B cell (primary cell): ENCODE results near the gene ADGRV1. TPM values are rescaled to one million over a fixed set of nuclear protein-coding genes. Genes with fewer than 3 reads are reported as not detected.

Experiments
- ATAC-seq: fragments of 200-7000 bp; cut with Tn5 transposase; one replicate; pipeline ENCODE4 v1.10.0; 2021; ENCODE audit warnings: low read depth, mild to moderate bottlenecking, moderate number of reproducible peaks, moderate library complexity
- CTCF ChIA-PET: fragments of 350-600 bp; sonication (Branson Sonifier 250); formaldehyde crosslinking; loops from one replicate; lab custom pipeline; 2021; ENCODE audit warnings: antibody characterized with exemption, inconsistent platforms; lab: Charles Lee
- POLR2A ChIA-PET: fragments of 350-600 bp; sonication (Branson Sonifier 250); formaldehyde crosslinking; loops from one replicate; lab custom pipeline; 2021; ENCODE audit warnings: antibody characterized with exemption; lab: Charles Lee
- DNase-seq: peaks from one replicate; pipeline ENCODE4 v3.0.0; 2013
- H2AFZ ChIP-seq: 2 replicates; pipeline ENCODE4 v1.6.1; 2012; ENCODE audit warnings: mild to moderate bottlenecking, low read depth, low read length; ENCODE audit not compliant: insufficient read depth, poor library complexity, severe bottlenecking
- H3K27ac ChIP-seq, 2 donors: 1 replicate in 1 of 2; 2 replicates in 1 of 2; pipeline ENCODE4 v1.5.1; 2012 to 2013; ENCODE audit warnings: low read length in 2 of 2, mild to moderate bottlenecking in 2 of 2, moderate library complexity in 1 of 2
- H3K27me3 ChIP-seq, 4 experiments: fragments of 200-600 bp in 1 of 4; sonication (generic) in 1 of 4; replicated peaks in 1 of 4; 1 replicate in 2 of 4; 2 replicates in 2 of 4; pipeline versions ENCODE4 v1.6.1 to v1.7.0; 2013 to 2016; ENCODE audit warnings: low read length in 3 of 4, mild to moderate bottlenecking in 2 of 4, mixed read lengths in 1 of 4, moderate library complexity in 1 of 4; ENCODE audit not compliant: insufficient read depth in 4 of 4, control insufficient read depth in 3 of 4; ENCODE audit errors: control extremely low read depth in 1 of 4
- H3K36me3 ChIP-seq, 2 experiments: replicated peaks in 1 of 2; 1 replicate in 1 of 2; 2 replicates in 1 of 2; pipeline versions ENCODE4 v1.6.1 to v1.7.1; 2013; ENCODE audit warnings: low read length in 1 of 2; ENCODE audit not compliant: insufficient read depth in 2 of 2, control insufficient read depth in 1 of 2; ENCODE audit errors: control extremely low read depth in 1 of 2, extremely low read depth in 1 of 2
- H3K4me1 ChIP-seq, 2 donors: fragments of 200-600 bp in 1 of 2; sonication (generic) in 1 of 2; 1 replicate in 1 of 2; 2 replicates in 1 of 2; pipeline versions ENCODE4 v1.5.1 to v1.6.1; 2013 to 2017; ENCODE audit warnings: low read length in 2 of 2; ENCODE audit not compliant: control insufficient read depth in 2 of 2, insufficient read depth in 2 of 2
- H3K4me2 ChIP-seq: replicated peaks from 2 replicates; pipeline ENCODE3; 2012; ENCODE audit warnings: mild to moderate bottlenecking, low read depth, low read length; ENCODE audit not compliant: poor library complexity, severe bottlenecking
- H3K4me3 ChIP-seq, 5 experiments: fragments of 200-600 bp in 1 of 5; sonication (generic) in 1 of 5; 1 replicate in 3 of 5; 2 replicates in 2 of 5; pipeline versions ENCODE4 v1.5.1 to v1.7.0; 2011 to 2016; ENCODE audit warnings: low read length in 4 of 5, mild to moderate bottlenecking in 4 of 5, low read depth in 2 of 5, control low read depth in 1 of 5, moderate library complexity in 1 of 5; ENCODE audit not compliant: insufficient read depth in 1 of 5; ENCODE audit errors: control extremely low read depth in 1 of 5, extremely low read depth in 1 of 5
- H3K79me2 ChIP-seq: fragments of 200-600 bp; sonication (generic); one replicate; pipeline ENCODE4 v1.6.0; 2016; ENCODE audit warnings: low read length; ENCODE audit not compliant: control insufficient read depth, insufficient read depth
- H3K9ac ChIP-seq: fragments of 200-600 bp; sonication (generic); 2 replicates; pipeline ENCODE4 v1.6.1; 2017; ENCODE audit warnings: mild to moderate bottlenecking, low read length, moderate library complexity
- H3K9me3 ChIP-seq, 3 donors: one replicate each; pipeline versions ENCODE4 v1.6.1 to v1.7.1; 2013; ENCODE audit warnings: low read length in 2 of 3; ENCODE audit not compliant: control insufficient read depth in 2 of 3, insufficient read depth in 1 of 3; ENCODE audit errors: control extremely low read depth in 1 of 3
- H4K20me1 ChIP-seq: 2 replicates; pipeline ENCODE4 v1.6.0; 2012; ENCODE audit warnings: mild to moderate bottlenecking, low read length; ENCODE audit not compliant: insufficient read depth, control insufficient read depth, poor library complexity, severe bottlenecking
- H3K27ac Mint-ChIP-seq: one replicate; pipeline ENCODE4 v1.8.0; 2021; ENCODE audit warnings: mixed read lengths
- H3K27me3 Mint-ChIP-seq: one replicate; pipeline ENCODE4 v1.8.0; 2021; ENCODE audit warnings: mixed read lengths
- H3K4me1 Mint-ChIP-seq: one replicate; pipeline ENCODE4 v1.8.0; 2021; ENCODE audit warnings: mixed read lengths
- H3K4me3 Mint-ChIP-seq: one replicate; pipeline ENCODE4 v1.8.0; 2021; ENCODE audit warnings: mixed read lengths
- H3K9me3 Mint-ChIP-seq: one replicate; pipeline ENCODE4 v1.8.0; 2022; ENCODE audit warnings: mixed read lengths; ENCODE audit not compliant: insufficient read depth
- CTCF ChIP-seq: fragments of 200-600 bp; IDR thresholded peaks from one replicate; pipeline ENCODE4 v1.8.0; 2022; ENCODE audit warnings: antibody characterized with exemption, mild to moderate bottlenecking
- EZH2 ChIP-seq: IDR thresholded peaks from 2 replicates; pipeline ENCODE4 v1.6.1; 2012; ENCODE audit warnings: borderline replicate concordance, low read depth, mild to moderate bottlenecking, moderate library complexity, low read length; ENCODE audit not compliant: insufficient read depth, poor library complexity, severe bottlenecking
- WGBS: methylation state at CpG from one replicate; pipeline ENCODE4 v1.1.5; 2013; ENCODE audit warnings: missing lambda C conversion rate; ENCODE audit not compliant: insufficient coverage; 5-methylcytosine and 5-hydroxymethylcytosine counted together
- intact Hi-C: fragments of 100-400 bp; cut with micrococcal nuclease; formaldehyde crosslinking; loops from one replicate; pipeline ENCODE4 v1.10.0; 2022
- polyA minus RNA-seq: library from RNA; depleted of rRNA, polyadenylated mRNA; stranded (reverse); fragments of >200 nt; gene quantifications from 2 replicates; pipeline ENCODE4 v1.2.3, GENCODE V29; 2012
- polyA plus RNA-seq: library from polyadenylated mRNA; depleted of rRNA; stranded (reverse); fragments of >200 nt; gene quantifications from 2 replicates; pipeline ENCODE4 v1.2.3, GENCODE V29; 2012
- total RNA-seq, 2 donors: library from RNA; stranded (reverse); fragments of 120-200 nt in 1 of 2; gene quantifications; 1 replicate in 1 of 2; 2 replicates in 1 of 2; pipeline versions ENCODE4 v1.2.3 to v1.2.4, GENCODE V29; 2013 to 2022

Gene ADGRV1, protein sequence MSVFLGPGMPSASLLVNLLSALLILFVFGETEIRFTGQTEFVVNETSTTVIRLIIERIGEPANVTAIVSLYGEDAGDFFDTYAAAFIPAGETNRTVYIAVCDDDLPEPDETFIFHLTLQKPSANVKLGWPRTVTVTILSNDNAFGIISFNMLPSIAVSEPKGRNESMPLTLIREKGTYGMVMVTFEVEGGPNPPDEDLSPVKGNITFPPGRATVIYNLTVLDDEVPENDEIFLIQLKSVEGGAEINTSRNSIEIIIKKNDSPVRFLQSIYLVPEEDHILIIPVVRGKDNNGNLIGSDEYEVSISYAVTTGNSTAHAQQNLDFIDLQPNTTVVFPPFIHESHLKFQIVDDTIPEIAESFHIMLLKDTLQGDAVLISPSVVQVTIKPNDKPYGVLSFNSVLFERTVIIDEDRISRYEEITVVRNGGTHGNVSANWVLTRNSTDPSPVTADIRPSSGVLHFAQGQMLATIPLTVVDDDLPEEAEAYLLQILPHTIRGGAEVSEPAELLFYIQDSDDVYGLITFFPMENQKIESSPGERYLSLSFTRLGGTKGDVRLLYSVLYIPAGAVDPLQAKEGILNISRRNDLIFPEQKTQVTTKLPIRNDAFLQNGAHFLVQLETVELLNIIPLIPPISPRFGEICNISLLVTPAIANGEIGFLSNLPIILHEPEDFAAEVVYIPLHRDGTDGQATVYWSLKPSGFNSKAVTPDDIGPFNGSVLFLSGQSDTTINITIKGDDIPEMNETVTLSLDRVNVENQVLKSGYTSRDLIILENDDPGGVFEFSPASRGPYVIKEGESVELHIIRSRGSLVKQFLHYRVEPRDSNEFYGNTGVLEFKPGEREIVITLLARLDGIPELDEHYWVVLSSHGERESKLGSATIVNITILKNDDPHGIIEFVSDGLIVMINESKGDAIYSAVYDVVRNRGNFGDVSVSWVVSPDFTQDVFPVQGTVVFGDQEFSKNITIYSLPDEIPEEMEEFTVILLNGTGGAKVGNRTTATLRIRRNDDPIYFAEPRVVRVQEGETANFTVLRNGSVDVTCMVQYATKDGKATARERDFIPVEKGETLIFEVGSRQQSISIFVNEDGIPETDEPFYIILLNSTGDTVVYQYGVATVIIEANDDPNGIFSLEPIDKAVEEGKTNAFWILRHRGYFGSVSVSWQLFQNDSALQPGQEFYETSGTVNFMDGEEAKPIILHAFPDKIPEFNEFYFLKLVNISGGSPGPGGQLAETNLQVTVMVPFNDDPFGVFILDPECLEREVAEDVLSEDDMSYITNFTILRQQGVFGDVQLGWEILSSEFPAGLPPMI (N-terminal part only)
- total RNA-seq, result 0.10 TPM in 1 of 2 replicates, not detected in the other
- total RNA-seq (2013), result 0.14 TPM
- polyA plus RNA-seq, result 0.07 TPM in 1 of 2 replicates, not detected in the other
- 0.07 and 0.17 TPM in 2 replicates for polyA minus RNA-seq

- ChIA-PET CTCF (no interaction called here), POLR2A (no interaction called here)
- no peak for TF ChIP-seq CTCF
- peak; percentile 61 for TF ChIP-seq EZH2
- Mint-ChIP-seq H3K27ac (no peak within 1 kb of the TSS), H3K4me3 (peak within 1 kb of the TSS; percentile 72), H3K27me3 (peaks cover 52% of the 10 kb centered on the region), H3K9me3 (no peaks in the 10 kb centered on the region), H3K4me1 (peaks cover 15% of the 10 kb centered on the region)
- H3K27ac ChIP-seq, result no peak within 1 kb of the TSS
- H3K4me3 ChIP-seq, result peak within 1 kb of the TSS in 3 of 5 experiments; percentile 1 to 46 (median 24)
- peaks cover 0 to 7% (median 3%) of the 10 kb centered on the region in 3 donors for H3K9me3 ChIP-seq
- peak within 1 kb of the TSS; percentile 30 for H2AFZ ChIP-seq
- H4K20me1 ChIP-seq, result no peaks in the 10 kb centered on the region
- DNase-seq, result peak; percentile 44
- no peaks in the 10 kb centered on the region for H3K79me2 ChIP-seq
- H3K36me3 ChIP-seq, result no peaks in the 10 kb centered on the region
- peak within 1 kb of the TSS; percentile 67 for H3K4me2 ChIP-seq
- peak; percentile 39 for ATAC-seq
- H3K27me3 ChIP-seq, result peaks cover 0 to 69% (median 32%) of the 10 kb centered on the region in 4 experiments
- intact Hi-C loops, result no loop called here
- WGBS, result 2% methylated on average over 57 of the region's 60 CpGs
- peak within 1 kb of the TSS; percentile 34 for H3K9ac ChIP-seq
- H3K4me1 ChIP-seq, result peaks cover 11 to 14% of the 10 kb centered on the region in 2 donors
Measured at GRCh38 chr5:90558344-90559192, at the start of gene ADGRV1. TSS of gene ADGRV1 (plus strand) at chr5:90558797. CDS start at chr5:90558896, 99 bp downstream.
